ENCODE data around the gene STPG4. TPM values are rescaled to one million over a fixed set of nuclear protein-coding genes. Genes with fewer than 3 reads are reported as not detected.

STPG4 gene
- total and polyA plus RNA-seq, 8 donors: 0.17 to 1.0 (median 0.33) TPM

- intact Hi-C loops (cut with DNase I): no loop called here
- no peak for DNase-seq
- no peak overlapping the region for H3K27ac ChIP-seq
- no peaks in the 10 kb centered on the region for H3K27me3 ChIP-seq
- H3K4me3 ChIP-seq: no peak overlapping the region
- no peak for ATAC-seq
- no peaks in the 10 kb centered on the region for H3K9me3 ChIP-seq
- no peak for TF ChIP-seq CTCF (IDR thresholded peaks at IDR 0.05)
- H3K36me3 ChIP-seq: no peaks in the 10 kb centered on the region
- peaks cover 20 to 23% of the 10 kb centered on the region in 2 donors for H3K4me1 ChIP-seq
Observed at GRCh38 chr2:47196499-47196898, 41.4 kb upstream of the STPG4 start.

- H3K27me3 ChIP-seq: no peaks in the 10 kb centered on the region
- no peaks in the 10 kb centered on the region for H3K9me3 ChIP-seq
- DNase-seq (no peak), ATAC-seq (no peak)
- intact Hi-C loops (cut with DNase I): no loop called here
- no peak overlapping the region for H3K4me3 ChIP-seq
- TF ChIP-seq CTCF (IDR thresholded peaks at IDR 0.05): no peak
- peaks cover 22 to 23% of the 10 kb centered on the region in 2 donors for H3K4me1 ChIP-seq
- H3K27ac ChIP-seq: no peak overlapping the region
- no peaks in the 10 kb centered on the region for H3K36me3 ChIP-seq
Observed at GRCh38 chr2:47196046-47196445, 40.9 kb upstream of the STPG4 start.

- H3K27ac ChIP-seq: no peak overlapping the region
- intact Hi-C loops (cut with DNase I): no loop called here
Observed at GRCh38 chr2:47195148-47195547, 40.0 kb upstream of the STPG4 start.

GRCh38 chr2:47194410-47194809 lies 39.3 kb upstream of the STPG4 start:
- Histone ChIP-seq H3K4me3 (no peak overlapping the region), H3K27ac (no peak overlapping the region), H3K4me1 (peaks cover 30 to 35% of the 10 kb centered on the region in 2 donors), H3K9me3 (no peaks in the 10 kb centered on the region), H3K27me3 (no peaks in the 10 kb centered on the region), H3K36me3 (no peaks in the 10 kb centered on the region)
- intact Hi-C loops (cut with DNase I): no loop called here
- ATAC-seq: no peak
- DNase-seq: no peak
- TF ChIP-seq CTCF (IDR thresholded peaks at IDR 0.05): no peak

More at GRCh38 chr2:47195148-47195547, 40.0 kb upstream of the STPG4 start:
- H3K36me3 ChIP-seq: no peaks in the 10 kb centered on the region
- no peak for TF ChIP-seq CTCF (IDR thresholded peaks at IDR 0.05)
- no peak for ATAC-seq
- no peak for DNase-seq
- H3K4me3 ChIP-seq: no peak overlapping the region
- H3K4me1 ChIP-seq: peaks cover 24 to 30% of the 10 kb centered on the region in 2 donors
- no peaks in the 10 kb centered on the region for H3K9me3 ChIP-seq
- H3K27me3 ChIP-seq: no peaks in the 10 kb centered on the region

- peak overlapping the region in 1 of 2 donors; percentile 61 for H3K27ac ChIP-seq
Observed at GRCh38 chr2:47193607-47194006, 38.5 kb upstream of the STPG4 start.

More at GRCh38 chr2:47193607-47194006, 38.5 kb upstream of the STPG4 start:
- H3K9me3 ChIP-seq: no peaks in the 10 kb centered on the region
- ATAC-seq: no peak
- TF ChIP-seq CTCF (IDR thresholded peaks at IDR 0.05): no peak
- no peaks in the 10 kb centered on the region for H3K27me3 ChIP-seq
- no peak overlapping the region for H3K4me3 ChIP-seq
- DNase-seq: peak in 1 of 4 donors; percentile 19
- peaks cover 30 to 36% of the 10 kb centered on the region in 2 donors for H3K4me1 ChIP-seq
- H3K36me3 ChIP-seq: no peaks in the 10 kb centered on the region
- intact Hi-C loops (cut with DNase I): no loop called here

Measured in left lung (tissue), 10 donors.